BLaER1 treated with 17β-estradiol and CSF1 and Interleukin-3, amounts not matched to agents 10 nM and 100 nM (cell line): ENCODE results near the gene GBP5.
A peak's percentile ranks its signal among the peaks of the same experiment; 100 is the strongest.
"Not testable (repeated sequence)": the region's sequence is repeated elsewhere in the genome, so short reads cannot be mapped to it uniquely, and the experiment has no call there.

Experiments used
- H3K27ac ChIP-seq, 11 experiments: shearing (Covaris generic); formaldehyde crosslinking; 2 replicates each; pipeline ENCODE4 v1.8.1; 2022
- H3K27me3 ChIP-seq, 11 experiments: shearing (Covaris generic); formaldehyde crosslinking; 2 replicates each; pipeline ENCODE4 v1.8.1; 2022
- H3K36me3 ChIP-seq, 11 experiments: shearing (Covaris generic); formaldehyde crosslinking; 2 replicates each; pipeline ENCODE4 v1.8.1; 2022
- H3K4me1 ChIP-seq, 10 experiments: shearing (Covaris generic); formaldehyde crosslinking; 2 replicates each; pipeline ENCODE4 v1.8.1; 2022
- H3K4me2 ChIP-seq, 11 experiments: shearing (Covaris generic); formaldehyde crosslinking; 2 replicates each; pipeline ENCODE4 v1.8.1; 2022
- H3K4me3 ChIP-seq, 10 experiments: shearing (Covaris generic); formaldehyde crosslinking; 2 replicates each; pipeline ENCODE4 v1.8.1; 2022
- H3K9ac ChIP-seq, 11 experiments: shearing (Covaris generic); formaldehyde crosslinking; 2 replicates each; pipeline ENCODE4 v1.8.1; 2022
- H3K9me3 ChIP-seq, 11 experiments: shearing (Covaris generic); formaldehyde crosslinking; replicated peaks in 1 of 11; 2 replicates each; pipeline ENCODE4 v1.8.1; 2022
- H4K20me1 ChIP-seq, 11 experiments: shearing (Covaris generic); formaldehyde crosslinking; 2 replicates each; pipeline ENCODE4 v1.8.1; 2022
- Cebpa-rat ChIP-seq, 11 experiments: shearing (Covaris generic); IDR thresholded peaks; 2 replicates each; pipeline ENCODE4 v1.8.1; 2022

The GBP5 gene

DNA sequence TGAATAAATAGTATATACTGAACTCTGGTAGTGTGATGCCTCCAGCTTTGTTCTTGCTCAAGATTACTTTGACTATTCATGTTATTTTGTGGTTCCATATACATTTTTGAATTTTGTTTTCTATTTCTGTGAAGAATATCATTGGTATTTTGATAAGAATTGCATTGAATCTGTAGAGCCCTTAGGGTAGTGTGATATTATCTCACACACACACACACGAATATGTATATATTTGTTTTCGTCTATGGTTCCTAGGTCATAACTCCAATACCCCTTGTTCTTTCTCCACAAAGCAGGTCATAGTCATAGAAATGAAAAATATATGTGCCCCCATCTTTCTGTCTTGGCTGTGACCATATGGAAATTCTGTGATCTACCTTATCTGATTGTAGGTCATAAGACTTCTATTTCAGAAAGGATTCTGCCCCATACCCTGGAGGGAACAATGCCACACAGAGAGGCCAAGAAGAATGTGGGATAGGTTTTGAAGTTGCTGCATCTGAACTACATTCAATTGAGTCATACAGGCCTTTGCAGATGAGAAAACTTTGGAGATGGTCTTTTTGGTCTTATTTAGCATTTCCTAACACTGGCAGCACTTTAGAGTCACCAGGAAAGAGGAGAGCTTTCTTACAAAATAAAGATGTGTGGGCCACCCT lies 32.0 kb upstream of the GBP5 start:
- TF ChIP-seq Cebpa-rat (IDR thresholded peaks at IDR 0.05) = no peak
- Histone ChIP-seq H3K9ac (no peak overlapping the region), H3K4me2 (no peak overlapping the region), H3K27ac (no peak overlapping the region), H4K20me1 (no peaks in the 10 kb centered on the region), H3K4me1 (peaks cover 0 to 13% (median 0%) of the 10 kb centered on the region in 10 experiments; a peak in 4 of 20 replicates), H3K27me3 (no peaks in the 10 kb centered on the region), H3K9me3 (peaks cover 5 to 21% (median 12%) of the 10 kb centered on the region in 11 experiments; a peak in 18 of 22 replicates), H3K4me3 (no peak overlapping the region), H3K36me3 (no peaks in the 10 kb centered on the region)

DNA sequence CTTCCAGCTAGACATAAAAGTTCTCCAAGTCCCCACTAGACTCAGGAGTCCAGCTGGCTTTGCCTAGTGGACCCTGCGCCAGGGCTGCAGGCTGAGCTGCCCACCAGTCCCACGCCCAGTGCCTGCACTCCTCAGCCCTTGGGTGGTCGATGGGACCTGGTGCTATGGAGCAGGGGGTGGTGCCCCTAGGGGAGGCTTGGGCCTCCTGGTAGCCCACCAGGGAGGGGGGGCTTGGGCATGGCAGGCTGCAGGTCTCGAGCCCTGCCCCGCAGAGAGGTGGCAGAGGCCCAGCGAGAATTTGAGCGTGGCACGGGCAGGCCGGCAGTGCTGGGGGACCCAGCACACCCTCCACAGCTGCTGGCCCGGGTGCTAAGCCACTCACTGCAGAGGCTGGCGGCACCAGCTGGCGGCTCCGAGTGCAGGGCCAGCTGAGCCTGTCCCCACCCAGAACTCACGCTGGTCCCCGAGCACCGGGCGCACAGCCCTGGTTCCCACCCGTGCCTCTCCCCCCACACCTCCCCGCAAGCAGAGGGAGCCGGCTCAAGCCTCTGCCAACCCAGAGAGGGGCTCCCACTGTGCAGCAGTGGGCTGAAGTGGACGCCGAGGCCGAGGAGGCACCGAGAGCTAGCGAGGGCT lies 30.2 kb upstream of the GBP5 start:
- Histone ChIP-seq H4K20me1 (no peaks in the 10 kb centered on the region), H3K27ac (no peak overlapping the region), H3K4me3 (no peak overlapping the region), H3K36me3 (no peaks in the 10 kb centered on the region), H3K4me2 (no peak overlapping the region), H3K9ac (no peak overlapping the region), H3K27me3 (no peaks in the 10 kb centered on the region), H3K4me1 (peaks cover 0 to 11% (median 0%) of the 10 kb centered on the region in 10 experiments; a peak in 1 of 20 replicates), H3K9me3 (peaks cover 5 to 21% (median 12%) of the 10 kb centered on the region in 11 experiments; a peak in 18 of 22 replicates)
- no peak for TF ChIP-seq Cebpa-rat (IDR thresholded peaks at IDR 0.05)

DNA sequence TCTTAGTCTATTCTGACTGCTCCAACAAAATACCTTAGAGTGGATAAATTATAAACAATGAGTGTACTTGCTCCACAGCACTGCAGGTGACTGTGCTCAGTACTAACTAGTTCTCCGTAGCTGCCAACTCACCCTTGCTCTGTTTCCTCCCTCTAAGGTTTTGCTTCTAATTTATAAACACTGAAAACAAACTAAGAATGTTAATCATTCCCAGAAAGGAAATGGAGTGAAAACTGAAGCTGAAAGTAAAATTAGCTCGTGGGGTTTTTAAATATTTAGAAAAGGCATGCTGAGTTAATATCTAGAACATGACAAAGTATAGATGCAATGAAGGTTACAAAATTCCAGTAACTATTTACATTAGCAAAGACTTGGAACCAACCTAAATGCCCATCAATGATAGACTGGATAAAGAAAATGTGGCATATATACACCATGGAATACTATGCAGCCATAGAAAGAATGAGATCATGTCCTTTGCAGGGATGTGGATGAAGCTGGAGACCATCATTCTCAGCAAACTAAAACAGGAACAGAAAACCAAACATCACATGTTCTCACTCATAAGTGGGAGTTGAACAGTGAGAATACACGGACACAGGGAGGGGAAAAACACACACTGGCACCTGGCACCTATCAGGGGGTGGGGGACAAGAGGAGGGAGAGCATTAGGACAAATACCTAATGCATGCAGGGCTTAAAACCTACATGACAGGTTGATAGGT lies 27.2 kb upstream of the GBP5 start:
- H3K4me2 ChIP-seq = not testable (repeated sequence)

DNA sequence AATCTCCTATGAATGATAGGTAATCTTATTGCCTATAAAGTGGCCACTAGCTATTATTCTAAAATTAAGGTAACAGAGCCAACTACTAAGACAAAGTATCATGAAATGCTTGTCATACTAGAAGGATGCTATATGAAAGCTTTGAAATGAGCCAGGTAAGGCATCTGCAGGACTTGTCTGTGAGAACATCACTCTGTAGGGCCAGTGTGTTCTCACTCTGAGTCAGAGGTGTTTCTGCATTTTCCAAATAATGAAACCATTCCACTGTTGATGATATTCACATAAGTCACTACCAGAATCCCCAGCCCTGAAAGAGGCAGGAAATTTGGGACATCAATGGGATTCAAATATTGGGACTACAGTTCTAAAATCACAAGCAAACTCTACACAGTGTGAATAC lies 25.8 kb upstream of the GBP5 start:
- Histone ChIP-seq H3K9me3 (peaks cover 13 to 26% (median 18%) of the 10 kb centered on the region in 11 experiments), H3K4me2 (no peak overlapping the region), H3K36me3 (no peaks in the 10 kb centered on the region; a peak in 1 of 22 replicates), H3K4me1 (peaks cover 0 to 8% (median 6%) of the 10 kb centered on the region in 10 experiments; a peak in 17 of 20 replicates), H3K27ac (no peak overlapping the region), H3K4me3 (no peak overlapping the region), H3K9ac (no peak overlapping the region), H3K27me3 (no peaks in the 10 kb centered on the region), H4K20me1 (no peaks in the 10 kb centered on the region)
- no peak for TF ChIP-seq Cebpa-rat (IDR thresholded peaks at IDR 0.05)

More for the DNA sequence above, 27.2 kb upstream of the GBP5 start:
- not testable (repeated sequence) for H3K9ac ChIP-seq, H3K27me3 ChIP-seq, H4K20me1 ChIP-seq, H3K36me3 ChIP-seq, H3K4me3 ChIP-seq, H3K27ac ChIP-seq, H3K4me1 ChIP-seq
- peaks cover 5 to 21% (median 12%) of the 10 kb centered on the region in 11 experiments; a peak in 18 of 22 replicates for H3K9me3 ChIP-seq

DNA sequence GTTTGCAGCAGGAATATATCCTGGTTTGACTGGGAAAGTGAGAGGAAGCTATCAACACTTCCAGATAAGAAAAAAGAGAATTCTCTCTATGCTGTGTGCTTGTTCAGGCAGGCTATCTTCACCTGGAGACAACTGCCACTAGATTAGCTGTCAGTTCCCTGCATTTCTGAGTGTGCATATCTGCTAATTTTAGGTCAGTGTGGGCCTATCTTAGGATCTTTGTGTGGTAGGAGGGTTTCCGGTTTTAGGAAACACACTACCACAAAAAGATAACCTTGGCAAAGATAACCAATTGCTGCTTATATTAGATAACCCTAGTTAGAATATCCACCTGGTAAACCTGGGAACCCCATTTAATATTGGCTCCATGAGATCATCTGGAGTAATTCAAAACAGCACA lies 22.5 kb upstream of the GBP5 start:
- peaks cover 19 to 31% (median 26%) of the 10 kb centered on the region in 11 experiments for H3K9me3 ChIP-seq
- no peak overlapping the region for H3K9ac ChIP-seq
- no peak overlapping the region for H3K27ac ChIP-seq
- no peaks in the 10 kb centered on the region for H3K27me3 ChIP-seq
- peaks cover 0 to 8% (median 6%) of the 10 kb centered on the region in 10 experiments; a peak in 17 of 20 replicates for H3K4me1 ChIP-seq
- no peak for TF ChIP-seq Cebpa-rat (IDR thresholded peaks at IDR 0.05)
- H3K4me3 ChIP-seq = no peak overlapping the region
- H3K36me3 ChIP-seq = peaks cover 0 to 7% (median 0%) of the 10 kb centered on the region in 11 experiments; a peak in 1 of 22 replicates
- peak overlapping the region; percentile 14 to 66 (median 44); a peak in 19 of 22 replicates for H3K4me2 ChIP-seq
- H4K20me1 ChIP-seq = no peaks in the 10 kb centered on the region

DNA sequence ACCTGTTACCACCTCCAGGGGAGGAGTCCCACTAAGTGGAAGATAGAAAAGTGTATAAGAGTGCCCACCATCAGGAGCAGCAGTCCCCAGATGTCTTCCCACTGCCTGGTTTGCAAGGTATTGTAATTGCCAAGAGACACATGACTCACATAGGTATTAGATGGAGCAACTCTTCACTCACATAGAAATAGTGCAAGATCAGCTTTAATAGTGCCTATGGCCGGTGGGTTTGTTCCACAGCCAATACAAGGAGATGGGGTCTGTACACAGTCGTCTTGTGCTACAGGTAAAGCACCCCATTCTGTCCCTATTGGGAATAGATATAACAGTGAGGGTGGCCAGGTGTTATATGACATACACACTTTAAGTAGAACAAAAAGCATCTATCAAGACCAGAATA lies 18.6 kb upstream of the GBP5 start:
- peaks cover 14 to 21% (median 19%) of the 10 kb centered on the region in 10 experiments for H3K4me1 ChIP-seq
- no peak for TF ChIP-seq Cebpa-rat (IDR thresholded peaks at IDR 0.05)
- no peak overlapping the region for H3K4me3 ChIP-seq
- peaks cover 0 to 7% (median 0%) of the 10 kb centered on the region in 11 experiments; a peak in 1 of 22 replicates for H3K36me3 ChIP-seq
- no peaks in the 10 kb centered on the region for H4K20me1 ChIP-seq
- no peaks in the 10 kb centered on the region for H3K27me3 ChIP-seq
- peaks cover 19 to 31% (median 26%) of the 10 kb centered on the region in 11 experiments for H3K9me3 ChIP-seq
- H3K9ac ChIP-seq = no peak overlapping the region
- no peak overlapping the region for H3K4me2 ChIP-seq
- H3K27ac ChIP-seq = no peak overlapping the region

DNA sequence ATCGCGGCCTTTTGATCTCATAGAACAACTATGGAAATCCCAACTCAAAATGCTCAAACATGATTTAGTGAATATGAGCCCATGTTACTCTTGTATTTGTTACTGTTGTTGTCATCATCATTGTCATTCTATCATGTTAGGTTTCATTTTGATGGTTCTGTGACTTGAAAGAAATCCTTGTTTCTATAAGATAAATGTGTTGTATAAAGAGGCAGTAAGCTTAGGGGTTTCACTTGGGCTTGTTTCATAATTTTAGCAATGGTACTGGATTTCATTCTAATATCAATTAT lies 15.3 kb upstream of the GBP5 start:
- TF ChIP-seq Cebpa-rat (IDR thresholded peaks at IDR 0.05) = no peak
- Histone ChIP-seq H3K27me3 (no peaks in the 10 kb centered on the region), H3K4me1 (peaks cover 10 to 17% (median 14%) of the 10 kb centered on the region in 10 experiments; a peak in 18 of 20 replicates), H3K36me3 (peaks cover 0 to 4% (median 0%) of the 10 kb centered on the region in 11 experiments; a peak in 1 of 22 replicates), H3K4me2 (no peak overlapping the region), H3K4me3 (no peak overlapping the region), H4K20me1 (no peaks in the 10 kb centered on the region), H3K27ac (no peak overlapping the region), H3K9me3 (peaks cover 19 to 31% (median 25%) of the 10 kb centered on the region in 11 experiments), H3K9ac (no peak overlapping the region)

DNA sequence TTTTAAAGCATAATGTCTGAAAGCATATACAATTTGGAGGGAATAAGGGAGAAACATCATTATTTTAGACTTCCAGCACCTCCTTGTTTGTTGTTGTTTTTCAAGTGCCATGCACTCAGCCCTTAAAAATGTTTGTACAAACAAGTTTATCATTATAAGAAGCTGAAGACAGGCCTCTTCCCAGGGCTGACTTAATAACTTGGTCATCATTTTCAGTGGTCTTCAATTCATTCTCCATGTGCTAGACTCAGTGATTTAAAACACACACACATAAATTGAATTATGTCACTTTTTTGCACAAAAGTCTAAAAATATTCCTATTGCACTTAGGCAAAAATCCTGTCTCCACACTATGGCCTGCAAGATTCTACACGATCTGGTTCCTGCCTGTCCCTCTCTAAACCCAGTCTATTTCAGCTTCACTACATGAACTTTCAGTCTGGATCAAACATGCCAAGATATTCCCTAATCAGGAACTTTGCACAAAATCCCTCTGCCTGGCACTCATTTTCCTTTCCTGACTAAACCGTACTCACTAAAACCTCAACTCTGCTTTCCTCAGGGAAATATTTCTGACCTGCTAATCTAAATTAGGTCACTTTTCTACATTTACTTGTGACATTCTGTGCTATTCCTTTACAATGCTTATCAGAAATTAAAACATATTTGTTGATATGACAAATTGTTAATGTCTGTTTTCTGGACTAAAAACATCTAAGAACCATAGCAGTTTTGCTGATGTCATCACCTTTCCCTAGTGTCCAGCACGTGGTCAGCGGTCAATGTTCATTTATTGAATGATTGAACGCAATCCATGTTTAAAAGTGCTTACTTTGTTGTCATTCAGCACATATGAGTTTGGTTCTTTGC lies 14.8 kb upstream of the GBP5 start:
- H3K27ac ChIP-seq = no peak overlapping the region; a peak in 1 of 22 replicates
- H3K4me2 ChIP-seq = peak overlapping the region; percentile 38 to 67 (median 52); a peak in 21 of 22 replicates
- H3K4me3 ChIP-seq = no peak overlapping the region
- no peak overlapping the region for H3K9ac ChIP-seq
- no peaks in the 10 kb centered on the region for H3K36me3 ChIP-seq
- H3K4me1 ChIP-seq = peaks cover 10 to 17% (median 14%) of the 10 kb centered on the region in 10 experiments; a peak in 18 of 20 replicates
- TF ChIP-seq Cebpa-rat (IDR thresholded peaks at IDR 0.05) = no peak
- H3K27me3 ChIP-seq = no peaks in the 10 kb centered on the region
- no peaks in the 10 kb centered on the region for H4K20me1 ChIP-seq
- H3K9me3 ChIP-seq = peaks cover 14 to 25% (median 19%) of the 10 kb centered on the region in 11 experiments
